ENCODE data around the gene REELD1. TPM values are rescaled to one million over a fixed set of nuclear protein-coding genes. Genes with fewer than 3 reads are reported as not detected.

Gene REELD1
- total and polyA plus RNA-seq, 9 of the 15 experiments (the other 6 are each of a cell fraction or from before 2014, with no cell fraction given): not detected

DNA sequence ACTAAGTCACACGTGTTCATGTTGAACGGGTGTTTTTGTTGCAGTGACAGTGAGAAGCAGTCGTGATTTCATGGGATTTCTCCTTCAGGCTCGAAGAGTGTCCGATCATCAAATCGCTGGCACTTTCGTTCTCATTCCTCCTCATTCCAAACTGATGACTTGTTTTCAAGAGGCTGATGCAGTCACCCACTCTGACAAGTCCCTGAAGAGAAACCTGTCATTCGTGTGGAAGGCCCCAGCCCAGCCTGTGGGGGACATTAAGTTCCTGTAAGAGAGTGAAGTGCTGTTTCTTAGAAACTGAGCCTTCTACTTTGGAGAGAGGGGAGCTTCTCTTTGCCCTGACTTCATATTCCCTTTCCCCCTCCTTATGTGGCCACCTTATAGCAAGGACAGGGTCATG, 8.0 kb downstream of the REELD1 start:
- ATAC-seq: no peak
- 0% methylated on average over 8 of the region's 8 CpGs for WGBS (ENCODE audit: insufficient coverage, low coverage, missing lambda C conversion rate)
- FAIRE-seq: no peak
- no peak for TF ChIP-seq GTF2F1 (IDR thresholded peaks at IDR 0.05; ENCODE audit: low read depth, low read length)
- TF ChIP-seq MAFF (IDR thresholded peaks at IDR 0.05; ENCODE audit: low read length): no peak
- TF ChIP-seq WHSC1 (IDR thresholded peaks at IDR 0.05; ENCODE audit: low read length): no peak
- TF ChIP-seq ZNF586 (CRISPR knock-in tag; conservative IDR thresholded peaks at IDR 0.05): no peak
- TF ChIP-seq, protein P1, sequence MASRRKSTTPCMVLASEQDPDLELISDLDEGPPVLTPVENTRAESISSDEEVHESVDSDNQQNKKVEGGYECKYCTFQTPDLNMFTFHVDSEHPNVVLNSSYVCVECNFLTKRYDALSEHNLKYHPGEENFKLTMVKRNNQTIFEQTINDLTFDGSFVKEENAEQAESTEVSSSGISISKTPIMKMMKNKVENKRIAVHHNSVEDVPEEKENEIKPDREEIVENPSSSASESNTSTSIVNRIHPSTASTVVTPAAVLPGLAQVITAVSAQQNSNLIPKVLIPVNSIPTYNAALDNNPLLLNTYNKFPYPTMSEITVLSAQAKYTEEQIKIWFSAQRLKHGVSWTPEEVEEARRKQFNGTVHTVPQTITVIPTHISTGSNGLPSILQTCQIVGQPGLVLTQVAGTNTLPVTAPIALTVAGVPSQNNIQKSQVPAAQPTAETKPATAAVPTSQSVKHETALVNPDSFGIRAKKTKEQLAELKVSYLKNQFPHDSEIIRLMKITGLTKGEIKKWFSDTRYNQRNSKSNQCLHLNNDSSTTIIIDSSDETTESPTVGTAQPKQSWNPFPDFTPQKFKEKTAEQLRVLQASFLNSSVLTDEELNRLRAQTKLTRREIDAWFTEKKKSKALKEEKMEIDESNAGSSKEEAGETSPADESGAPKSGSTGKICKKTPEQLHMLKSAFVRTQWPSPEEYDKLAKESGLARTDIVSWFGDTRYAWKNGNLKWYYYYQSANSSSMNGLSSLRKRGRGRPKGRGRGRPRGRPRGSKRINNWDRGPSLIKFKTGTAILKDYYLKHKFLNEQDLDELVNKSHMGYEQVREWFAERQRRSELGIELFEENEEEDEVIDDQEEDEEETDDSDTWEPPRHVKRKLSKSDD (conservative IDR thresholded peaks at IDR 0.05; ENCODE audit: low read length): no peak
- no peak for TF ChIP-seq MAFG (tag; conservative IDR thresholded peaks at IDR 0.05)
- TF ChIP-seq ZBTB11 (CRISPR knock-in tag; IDR thresholded peaks at IDR 0.05): no peak
- TF ChIP-seq PBX2 (CRISPR knock-in tag; IDR thresholded peaks at IDR 0.05; ENCODE audit: low read depth): no peak
- no peak for TF ChIP-seq PBX2 (tag; conservative IDR thresholded peaks at IDR 0.05; ENCODE audit: low read depth)
- TF ChIP-seq ZNF764 (CRISPR knock-in tag; IDR thresholded peaks at IDR 0.05; ENCODE audit: low read depth): no peak
- TF ChIP-seq ZFP36 (IDR thresholded peaks at IDR 0.05; ENCODE audit: low read depth, low read length, partially characterized antibody): no peak
- no peak for TF ChIP-seq ZSCAN29 (IDR thresholded peaks at IDR 0.05)
- TF ChIP-seq RAD21 (CRISPR knock-in tag; conservative IDR thresholded peaks at IDR 0.05 in 1 of 2, IDR thresholded peaks at IDR 0.05 in 1 of 2): no peak
- no peak for TF ChIP-seq ZKSCAN3 (CRISPR knock-in tag; IDR thresholded peaks at IDR 0.05)
- no peak for TF ChIP-seq NCOA4 (IDR thresholded peaks at IDR 0.05; ENCODE audit: partially characterized antibody)

More for the DNA sequence above, 8.0 kb downstream of the REELD1 start:
- intact Hi-C loops (cut with micrococcal nuclease): loop anchor here (10.0 kb wide), 1 partner anchor 268 kb away; no protein-coding TSS in a partner anchor
- H3K4me2 ChIP-seq (ENCODE audit: insufficient read depth, low read length): no peak overlapping the region
- ChIA-PET CTCF (ENCODE audit: low intra/inter-chr PET ratio) (no interaction called here), POLR2A (no interaction called here)
- peaks cover 4 to 22% of the 10 kb centered on the region in 2 experiments for H3K27me3 ChIP-seq (ENCODE audit: control insufficient read depth in 2 of 2, insufficient read depth in 2 of 2, low read length in 2 of 2)
- no peaks in the 10 kb centered on the region for H3K9me1 ChIP-seq (ENCODE audit: control insufficient read depth, insufficient read depth, low read length)
- H3K9ac ChIP-seq (ENCODE audit: insufficient read depth in 1 of 2, low read depth in 2 of 2, low read length in 2 of 2): no peak overlapping the region
- no TSS peak for BruUV-seq (replicated peaks)
- no peaks in the 10 kb centered on the region for H3K9me3 ChIP-seq (replicated peaks; ENCODE audit: control insufficient read depth, insufficient read depth, low read depth, low read length)
- no peaks in the 10 kb centered on the region for H3K36me3 ChIP-seq (ENCODE audit: control insufficient read depth, insufficient read depth, low read length)
- no peak overlapping the region for H3K4me3 ChIP-seq
- 0 out of 2 replicates have a peak, but pooled peaks cover 2% of the 10 kb centered on the region for H4K20me1 ChIP-seq (replicated peaks; ENCODE audit: control insufficient read depth, insufficient read depth, low read length)
- H3K27ac ChIP-seq (ENCODE audit: extremely low read depth, low read depth, low read length): no peak overlapping the region
- DNase-seq (ENCODE audit: extremely low read depth in 1 of 4, low spot score in 3 of 4): no peak
- in situ Hi-C loops (cut with MboI): no loop called here
- no peaks in the 10 kb centered on the region for H3K4me1 ChIP-seq (replicated peaks in 1 of 2; ENCODE audit: control insufficient read depth in 2 of 2, insufficient read depth in 2 of 2, low read length in 2 of 2)
- no peaks in the 10 kb centered on the region for H3K79me2 ChIP-seq (ENCODE audit: control insufficient read depth, insufficient read depth, low read length)
- no peak overlapping the region for H2AFZ ChIP-seq (ENCODE audit: low read depth, low read length)

All from K562 (cell line).